Keratinocyte (primary cell): ENCODE measurements around the gene FAT1. TPM values are rescaled to one million over a fixed set of nuclear protein-coding genes. Genes with fewer than 3 reads are reported as not detected.
"Not testable (repeated sequence)": the region's sequence is repeated elsewhere in the genome, so short reads cannot be mapped to it uniquely, and the experiment has no call there.

Experiments
- DNase-seq: peaks from one replicate; pipeline ENCODE4 v3.0.0-alpha.2; 2011; ENCODE audit warnings: low read depth, missing footprints, low spot score
- FAIRE-seq: peaks from 2 replicates; lab custom pipeline; 2011; peaks lifted over from hg19 to GRCh38; lab: Jason Lieb, UNC
- H2AFZ ChIP-seq: 2 replicates; pipeline ENCODE4 v1.6.0; 2012; ENCODE audit warnings: low read length, control low read depth, inconsistent platforms; ENCODE audit not compliant: control insufficient read depth
- H3K27ac ChIP-seq: 2 replicates; pipeline ENCODE4 v1.5.1; 2011; ENCODE audit warnings: low read length; ENCODE audit not compliant: control insufficient read depth, insufficient read depth
- H3K27me3 ChIP-seq: 3 replicates; pipeline ENCODE4 v1.6.0; 2011; ENCODE audit warnings: low read length; ENCODE audit not compliant: control insufficient read depth, insufficient read depth; ENCODE audit errors: extremely low read depth
- H3K36me3 ChIP-seq, 2 experiments: 2 replicates in 1 of 2; 3 replicates in 1 of 2; pipeline ENCODE4 v1.5.1; 2011; ENCODE audit warnings: low read length in 2 of 2, mild to moderate bottlenecking in 1 of 2; ENCODE audit not compliant: control insufficient read depth in 2 of 2, insufficient read depth in 2 of 2; ENCODE audit errors: extremely low read depth in 1 of 2
- H3K4me1 ChIP-seq: 3 replicates; pipeline ENCODE4 v1.5.1; 2011; ENCODE audit warnings: low read length; ENCODE audit not compliant: control insufficient read depth, insufficient read depth; ENCODE audit errors: extremely low read depth
- H3K4me2 ChIP-seq: 3 replicates; pipeline ENCODE4 v1.6.0; 2011; ENCODE audit warnings: low read depth, low read length; ENCODE audit not compliant: control insufficient read depth, insufficient read depth; ENCODE audit errors: extremely low read depth
- H3K4me3 ChIP-seq, 3 experiments: fragments of 200-600 bp in 1 of 3; sonication (generic) in 1 of 3; 2 replicates in 2 of 3; 3 replicates in 1 of 3; pipeline ENCODE4 v1.5.1; 2011 to 2016; ENCODE audit warnings: low read length in 3 of 3, mild to moderate bottlenecking in 3 of 3, control low read depth in 2 of 3, inconsistent platforms in 1 of 3, low read depth in 1 of 3, mixed read lengths in 1 of 3, mixed run types in 1 of 3, moderate library complexity in 1 of 3; ENCODE audit not compliant: control insufficient read depth in 2 of 3, insufficient read depth in 2 of 3; ENCODE audit errors: extremely low read depth in 1 of 3
- H3K79me2 ChIP-seq: 2 replicates; pipeline ENCODE4 v1.6.0; 2012; ENCODE audit warnings: low read length; ENCODE audit not compliant: control insufficient read depth, insufficient read depth
- H3K9ac ChIP-seq: 3 replicates; pipeline ENCODE4 v1.6.0; 2011; ENCODE audit warnings: low read length; ENCODE audit not compliant: control insufficient read depth, insufficient read depth; ENCODE audit errors: extremely low read depth
- H3K9me1 ChIP-seq: 3 replicates; pipeline ENCODE4 v1.6.0; 2011; ENCODE audit warnings: low read length; ENCODE audit not compliant: control insufficient read depth, insufficient read depth; ENCODE audit errors: extremely low read depth
- H3K9me3 ChIP-seq: 2 replicates; pipeline ENCODE4 v1.5.1; 2012; ENCODE audit warnings: low read depth, low read length; ENCODE audit not compliant: control insufficient read depth
- H4K20me1 ChIP-seq: 3 replicates; pipeline ENCODE4 v1.6.0; 2011; ENCODE audit warnings: low read length; ENCODE audit not compliant: control insufficient read depth, insufficient read depth; ENCODE audit errors: extremely low read depth
- CTCF ChIP-seq, 3 experiments: IDR thresholded peaks in 1 of 3; conservative IDR thresholded peaks in 1 of 3; optimal IDR thresholded peaks in 1 of 3; 2 replicates in 2 of 3; 3 replicates in 1 of 3; pipeline versions ENCODE3 to v1.5.1; 2011; ENCODE audit warnings: low read length in 3 of 3, mild to moderate bottlenecking in 3 of 3, moderate library complexity in 2 of 3, control low read depth in 1 of 3, inconsistent platforms in 1 of 3; ENCODE audit not compliant: insufficient read depth in 2 of 3; ENCODE audit errors: extremely low read depth in 1 of 3
- EZH2 ChIP-seq: IDR thresholded peaks from one replicate; pipeline ENCODE4 v1.6.1; 2012; ENCODE audit warnings: inconsistent platforms, mild to moderate bottlenecking, low read length, moderate library complexity
- dilution Hi-C: fragments of 300-500 bp; cut with MboI; formaldehyde crosslinking; loops from one replicate; pipeline ENCODE4 v1.7.0; 2020; ENCODE audit warnings: low sequenced_read_pairs; ENCODE audit not compliant: extremely low pct_ligation_motif_present
- polyA plus RNA-seq, 5 experiments: library from polyadenylated mRNA; depleted of rRNA in 3 of 5; stranded (reverse) in 3 of 5; stranded (forward) in 1 of 5; unstranded in 1 of 5; fragments of >200 nt; gene quantifications; 1 replicate in 1 of 5; 2 replicates in 3 of 5; 3 replicates in 1 of 5; pipeline versions ENCODE4 v1.2.1 to v1.2.3, GENCODE V29; 2011 to 2012; ENCODE audit warnings: missing spikeins in 2 of 5, low read depth in 1 of 5, low replicate concordance in 1 of 5

Gene FAT1
- polyA plus RNA-seq, 1 donor (not counting 4 experiments of a cell fraction or from before 2014, with no cell fraction given): 329 TPM

GRCh38 chr4:186758929-186759682 is 35.5 kb upstream of the FAT1 start:
- H3K27me3 ChIP-seq: no peaks in the 10 kb centered on the region
- TF ChIP-seq CTCF (optimal IDR thresholded peaks at IDR 0.05 in 1 of 3, IDR thresholded peaks at IDR 0.05 in 1 of 3, conservative IDR thresholded peaks at IDR 0.05 in 1 of 3; ENCODE audit: extremely low read depth in 1 of 3, insufficient read depth in 2 of 3, low read length in 3 of 3): no peak
- TF ChIP-seq EZH2: no peak
- H4K20me1 ChIP-seq: no peaks in the 10 kb centered on the region
- H3K79me2 ChIP-seq: no peaks in the 10 kb centered on the region
- H3K4me2 ChIP-seq: no peak overlapping the region
- no peaks in the 10 kb centered on the region for H3K9me3 ChIP-seq
- no peak overlapping the region for H3K4me3 ChIP-seq
- H3K4me1 ChIP-seq: peaks cover 6% of the 10 kb centered on the region
- FAIRE-seq (no peak), DNase-seq (no peak)
- no peak overlapping the region for H3K27ac ChIP-seq
- no peaks in the 10 kb centered on the region for H3K36me3 ChIP-seq
- dilution Hi-C loops: no loop called here
- H3K9ac ChIP-seq: no peak overlapping the region
- H2AFZ ChIP-seq: no peak overlapping the region
- H3K9me1 ChIP-seq: no peaks in the 10 kb centered on the region

- Histone ChIP-seq H3K27me3 (no peaks in the 10 kb centered on the region), H2AFZ (no peak overlapping the region), H3K9me3 (no peaks in the 10 kb centered on the region), H3K4me3 (no peak overlapping the region), H3K4me1 (peaks cover 4% of the 10 kb centered on the region), H3K27ac (no peak overlapping the region), H3K4me2 (no peak overlapping the region), H3K9ac (no peak overlapping the region), H3K79me2 (no peaks in the 10 kb centered on the region), H3K9me1 (no peaks in the 10 kb centered on the region), H3K36me3 (no peaks in the 10 kb centered on the region), H4K20me1 (no peaks in the 10 kb centered on the region)
- TF ChIP-seq EZH2 (no peak), CTCF (optimal IDR thresholded peaks at IDR 0.05 in 1 of 3, IDR thresholded peaks at IDR 0.05 in 1 of 3, conservative IDR thresholded peaks at IDR 0.05 in 1 of 3; ENCODE audit: extremely low read depth in 1 of 3, insufficient read depth in 2 of 3, low read length in 3 of 3) (no peak)
- dilution Hi-C loops: no loop called here
- FAIRE-seq: no peak
- DNase-seq: no peak
Measured at GRCh38 chr4:186757696-186758355, 34.2 kb upstream of the FAT1 start.

- FAIRE-seq, dilution Hi-C loops, H2AFZ ChIP-seq, H3K27ac ChIP-seq, H3K4me1 ChIP-seq, H3K36me3 ChIP-seq, H3K79me2 ChIP-seq, H3K27me3 ChIP-seq, H3K9me1 ChIP-seq, DNase-seq, H3K4me3 ChIP-seq, H3K9ac ChIP-seq, H4K20me1 ChIP-seq, H3K4me2 ChIP-seq, H3K9me3 ChIP-seq: not testable (repeated sequence)
Measured at GRCh38 chr4:186756550-186756949, 32.9 kb upstream of the FAT1 start.
